K562 (cell line): Measurements from ENCODE around the gene GTF2H4. TPM values are rescaled to one million over a fixed set of nuclear protein-coding genes. Genes with fewer than 3 reads are reported as not detected.
A peak's percentile ranks its signal among the peaks of the same experiment; 100 is the strongest.

ENCODE experiments used
- BMI1 ChIP-seq: fragments of 150-350 bp; IDR thresholded peaks from 2 replicates; pipeline ENCODE4 v1.6.1; 2014; ENCODE audit warnings: low read length
- CC2D1A ChIP-seq: fragments of 450-650 bp; IDR thresholded peaks from 2 replicates; pipeline ENCODE4 v1.6.1; 2017; ENCODE audit warnings: mild to moderate bottlenecking
- CGGBP1 ChIP-seq: fragments of 250-450 bp; sonication (Bioruptor Pico); IDR thresholded peaks from 2 replicates; pipeline ENCODE4 v1.9.0; 2021; ENCODE audit warnings: mild to moderate bottlenecking
- CLOCK ChIP-seq: fragments of 250-450 bp; sonication (Bioruptor Pico); IDR thresholded peaks from 2 replicates; pipeline ENCODE4 v1.4.0; 2020; ENCODE audit warnings: mild to moderate bottlenecking, moderate library complexity, borderline replicate concordance
- EGR1 ChIP-seq: fragments of 450-650 bp; conservative IDR thresholded peaks from 2 replicates; pipeline ENCODE4 v1.6.1; 2017; ENCODE audit warnings: mild to moderate bottlenecking
- GTF2B ChIP-seq: IDR thresholded peaks from 2 replicates; pipeline ENCODE4 v1.6.1; 2011; ENCODE audit not compliant: insufficient read length; ENCODE audit errors: extremely low read depth
- HDAC1 ChIP-seq, 2 experiments: fragments of 450-650 bp; IDR thresholded peaks; 2 replicates each; pipeline ENCODE4 v1.6.1; 2016 to 2017; ENCODE audit warnings: inconsistent platforms in 1 of 2, mild to moderate bottlenecking in 1 of 2, moderate library complexity in 1 of 2
- HDGF ChIP-seq: fragments of 450-650 bp; IDR thresholded peaks from 2 replicates; pipeline ENCODE4 v1.6.1; 2016
- HNRNPH1 ChIP-seq: fragments of 200-400 bp; formaldehyde crosslinking; optimal IDR thresholded peaks from 2 replicates; pipeline ENCODE3; 2017; ENCODE audit warnings: low read depth, mild to moderate bottlenecking, low read length, moderate library complexity
- KAT7 ChIP-seq: sonication (generic); formaldehyde crosslinking; IDR thresholded peaks from 2 replicates; pipeline ENCODE4 v1.8.0; 2022; ENCODE audit warnings: missing genetic modification reagents, mild to moderate bottlenecking, borderline replicate concordance
- MCM2 ChIP-seq: fragments of 450-650 bp; IDR thresholded peaks from 2 replicates; pipeline ENCODE4 v1.6.1; 2017; ENCODE audit warnings: low read depth, mild to moderate bottlenecking
- MLLT1 ChIP-seq, 2 experiments: fragments of 450-650 bp; IDR thresholded peaks; 2 replicates each; pipeline ENCODE4 v1.6.1; 2016
- NCOA4 ChIP-seq: fragments of 450-650 bp; IDR thresholded peaks from 2 replicates; pipeline ENCODE4 v1.6.1; 2018; ENCODE audit warnings: mild to moderate bottlenecking; ENCODE audit not compliant: partially characterized antibody
- PHB ChIP-seq: fragments of 250-450 bp; sonication (Bioruptor Pico); IDR thresholded peaks from 2 replicates; pipeline ENCODE4 v1.5.0; 2021
- POLR3G ChIP-seq: IDR thresholded peaks from 2 replicates; pipeline ENCODE4 v1.6.1; 2011; ENCODE audit not compliant: insufficient read length, insufficient replicate concordance; ENCODE audit errors: extremely low read depth
- RBM15 ChIP-seq: fragments of 200-400 bp; formaldehyde crosslinking; IDR thresholded peaks from 2 replicates; pipeline ENCODE4 v1.6.1; 2018; ENCODE audit warnings: mild to moderate bottlenecking, low read length, moderate library complexity; ENCODE audit not compliant: insufficient read depth
- U2AF2 ChIP-seq: fragments of 200-400 bp; formaldehyde crosslinking; optimal IDR thresholded peaks from 2 replicates; pipeline ENCODE3; 2017; ENCODE audit warnings: low read depth, mild to moderate bottlenecking, low read length
- ZBED1 ChIP-seq: IDR thresholded peaks from 2 replicates; pipeline ENCODE4 v1.6.1; 2014
- ZNF12 ChIP-seq: sonication (generic); formaldehyde crosslinking; IDR thresholded peaks from 2 replicates; pipeline ENCODE4 v1.4.0; 2020; ENCODE audit warnings: mild to moderate bottlenecking, missing genetic modification reagents
- ZNF134 ChIP-seq: fragments of 250-450 bp; sonication (Bioruptor Pico); conservative IDR thresholded peaks from 2 replicates; pipeline ENCODE4 v1.4.0; 2020
- ZNF143 ChIP-seq: sonication (generic); formaldehyde crosslinking; IDR thresholded peaks from 2 replicates; pipeline ENCODE4 v1.9.0; 2022; ENCODE audit warnings: mild to moderate bottlenecking, missing genetic modification reagents
- ZNF232 ChIP-seq: sonication (generic); formaldehyde crosslinking; IDR thresholded peaks from 2 replicates; pipeline ENCODE4 v1.8.0; 2022; ENCODE audit warnings: mild to moderate bottlenecking, missing genetic modification reagents
- ZNF717 ChIP-seq: fragments of 250-450 bp; sonication (Bioruptor Pico); IDR thresholded peaks from 2 replicates; pipeline ENCODE4 v1.5.0; 2021
- ZNF76 ChIP-seq: fragments of 250-450 bp; sonication (Bioruptor Pico); IDR thresholded peaks from 2 replicates; pipeline ENCODE4 v1.4.0; 2020; ENCODE audit warnings: mild to moderate bottlenecking, moderate library complexity, borderline replicate concordance
- polyA plus RNA-seq, 8 experiments: library from polyadenylated mRNA; depleted of rRNA in 4 of 8; stranded (reverse) in 5 of 8; unstranded in 3 of 8; fragments of >200 nt; fragmentation: Nextera tagmentation in 2 of 8; fragmentation: Illumina TruSeq in 1 of 8; extraction: Ambion mirVana in 2 of 8; extraction: Trizol in 1 of 8; gene quantifications; 2 replicates each; pipeline versions ENCODE4 v1.2.1 to v1.2.3, GENCODE V29; 2011 to 2014; ENCODE audit warnings: inconsistent platforms in 1 of 8, missing spikeins in 1 of 8
- total RNA-seq, 7 experiments: library from RNA; depleted of rRNA in 6 of 7; stranded (reverse); fragments of >200 nt in 6 of 7; fragmentation: Illumina TruSeq in 2 of 7; extraction: Trizol in 2 of 7; gene quantifications; 2 replicates each; pipeline versions ENCODE4 v1.2.1 to v1.2.3, GENCODE V29; 2011 to 2021; ENCODE audit warnings: low replicate concordance in 1 of 7

The GTF2H4 gene
- total and polyA plus RNA-seq, 9 of the 15 experiments (the other 6 are each of a cell fraction or from before 2014, with no cell fraction given), result 3.6 to 86.1 (median 39.6) TPM

GRCh38 chr6:30885481-30885998, 22.5 kb upstream of the GTF2H4 start (continued):
- TF ChIP-seq GTF2B (no peak), HDGF (peak; percentile 71; the same call in 1 of the 2 replicates), KAT7 (CRISPR knock-in tag) (peak; percentile 71; the same call in 1 of the 2 replicates), HDAC1 (IDR thresholded peaks at IDR 0.05) (peak in 1 of 2 experiments; percentile 43; a peak in 2 of 4 replicates), PHB (CRISPR knock-in tag) (no peak), ZNF76 (no peak), ZNF143 (CRISPR knock-in tag) (0 out of 2 replicates have a peak, but pooled peaks have one; percentile 39), POLR3G (no peak), HNRNPH1 (no peak), ZNF232 (CRISPR knock-in tag) (0 out of 2 replicates have a peak, but pooled peaks have one; percentile 34), EGR1 (peak; percentile 70), ZBED1 (no peak), MLLT1 (IDR thresholded peaks at IDR 0.05) (peak; percentile 59 to 66; a peak in 2 of 4 replicates), ZNF12 (CRISPR knock-in tag) (no peak), NCOA4 (peak; percentile 23), U2AF2 (no peak), CLOCK (CRISPR knock-in tag) (no peak), CC2D1A (no peak), MCM2 (no peak), RBM15 (no peak), BMI1 (no peak), ZNF717 (CRISPR knock-in tag) (no peak), ZNF134 (no peak), CGGBP1 (CRISPR knock-in tag) (no peak)
